PC-3 (cell line): ENCODE data around the gene MROH8. TPM values are rescaled to one million over a fixed set of nuclear protein-coding genes. Genes with fewer than 3 reads are reported as not detected.
"Not testable (repeated sequence)": the region's sequence is repeated elsewhere in the genome, so short reads cannot be mapped to it uniquely, and the experiment has no call there.

Experiments
- ATAC-seq: fragments of 200-7000 bp; cut with Tn5 transposase; 2 replicates; pipeline ENCODE4 v1.9.1; 2020; ENCODE audit warnings: mild to moderate bottlenecking, moderate library complexity
- BruUV-seq: library from RNA; stranded (reverse); fragments of 400-500 nt; replicated peaks from 2 replicates; lab custom pipeline; 2021; lab: Mats Ljungman, UMichigan
- CTCF ChIA-PET: fragments of 300-600 bp; sonication (Branson Sonifier 250); formaldehyde crosslinking; loops from one replicate; lab custom pipeline; 2022; ENCODE audit warnings: antibody characterized with exemption; lab: Charles Lee
- POLR2A ChIA-PET: fragments of 300-600 bp; sonication (Branson Sonifier 250); formaldehyde crosslinking; loops from one replicate; lab custom pipeline; 2022; ENCODE audit warnings: antibody characterized with exemption; ENCODE audit not compliant: unreplicated experiment; lab: Charles Lee
- DNase-seq: peaks from one replicate; pipeline ENCODE4 v3.0.0-alpha.2; 2015
- H2AFZ ChIP-seq: fragments of 300-600 bp; sonication (generic); 2 replicates; pipeline ENCODE4 v1.6.0; 2016; ENCODE audit warnings: antibody characterized with exemption, low read length
- H3F3A ChIP-seq: fragments of 300-600 bp; sonication (generic); one replicate; pipeline ENCODE4 v1.6.0; 2017; ENCODE audit warnings: antibody characterized with exemption, low read length, control low read depth, mild to moderate bottlenecking; ENCODE audit not compliant: unreplicated experiment
- H3K27ac ChIP-seq: fragments of 300-600 bp; sonication (generic); 2 replicates; pipeline ENCODE4 v1.5.1; 2016; ENCODE audit warnings: mild to moderate bottlenecking, low read length
- H3K27me3 ChIP-seq: fragments of 300-600 bp; sonication (generic); 2 replicates; pipeline ENCODE4 v1.6.1; 2016; ENCODE audit warnings: low read length, mixed read lengths
- H3K36me3 ChIP-seq: fragments of 300-600 bp; sonication (generic); 2 replicates; pipeline ENCODE4 v1.6.1; 2016; ENCODE audit warnings: low read depth, mixed run types, low read length, mixed read lengths
- H3K4me1 ChIP-seq: fragments of 300-600 bp; sonication (generic); 2 replicates; pipeline ENCODE4 v1.5.1; 2016; ENCODE audit warnings: low read length; ENCODE audit not compliant: insufficient read depth
- H3K4me2 ChIP-seq: fragments of 300-600 bp; sonication (generic); 2 replicates; pipeline ENCODE4 v1.6.0; 2016; ENCODE audit warnings: low read length
- H3K4me3 ChIP-seq: fragments of 300-600 bp; sonication (generic); 2 replicates; pipeline ENCODE4 v1.5.1; 2016; ENCODE audit warnings: mild to moderate bottlenecking, low read length, mixed read lengths
- H3K79me2 ChIP-seq: fragments of 300-600 bp; sonication (generic); 2 replicates; pipeline ENCODE4 v1.6.1; 2017; ENCODE audit warnings: low read length, mixed read lengths
- H3K9ac ChIP-seq: fragments of 300-600 bp; sonication (generic); 2 replicates; pipeline ENCODE4 v1.6.0; 2016; ENCODE audit warnings: mild to moderate bottlenecking, low read length
- H3K9me2 ChIP-seq: fragments of 300-600 bp; sonication (generic); replicated peaks from 2 replicates; pipeline ENCODE4 v1.6.1; 2016; ENCODE audit warnings: mixed run types, low read length, mixed read lengths
- H3K9me3 ChIP-seq: fragments of 300-600 bp; sonication (generic); 2 replicates; pipeline ENCODE4 v1.6.1; 2016; ENCODE audit warnings: low read length, mixed read lengths
- H4K20me1 ChIP-seq: fragments of 300-600 bp; sonication (generic); 2 replicates; pipeline ENCODE4 v1.6.1; 2016; ENCODE audit warnings: low read length, mixed read lengths
- EZH2 ChIP-seq: fragments of 300-600 bp; sonication (generic); IDR thresholded peaks from one replicate; pipeline ENCODE4 v1.6.1; 2017; ENCODE audit warnings: antibody characterized with exemption, mild to moderate bottlenecking, low read length; ENCODE audit not compliant: unreplicated experiment
- EZH2phosphoT487 ChIP-seq: fragments of 300-600 bp; sonication (generic); IDR thresholded peaks from 2 replicates; pipeline ENCODE4 v1.6.1; 2018; ENCODE audit warnings: mild to moderate bottlenecking, antibody characterized with exemption, low read length, borderline replicate concordance
- intact Hi-C: fragments of 100-400 bp; cut with micrococcal nuclease; formaldehyde crosslinking; loops from 2 replicates; pipeline ENCODE4 v1.9.0; 2023
- total RNA-seq: library from RNA; depleted of rRNA; stranded (reverse); fragments of >200 nt; gene quantifications from 2 replicates; pipeline ENCODE4 v1.2.3, GENCODE V29; 2014
- TF ChIP-seq, protein P1 (sequence below): fragments of 300-600 bp; sonication (generic); conservative IDR thresholded peaks from 2 replicates; pipeline ENCODE4 v1.5.1; 2017; ENCODE audit warnings: antibody characterized with exemption, low read depth, mild to moderate bottlenecking, low read length

MROH8 gene
- total RNA-seq, 1 experiment from 2014 or later: 0.98 TPM

GRCh38 chr20:37071481-37071911 lies 107.9 kb downstream of the MROH8 start:
- H2AFZ ChIP-seq: no peak overlapping the region
- H3K27ac ChIP-seq: no peak overlapping the region

DNA sequence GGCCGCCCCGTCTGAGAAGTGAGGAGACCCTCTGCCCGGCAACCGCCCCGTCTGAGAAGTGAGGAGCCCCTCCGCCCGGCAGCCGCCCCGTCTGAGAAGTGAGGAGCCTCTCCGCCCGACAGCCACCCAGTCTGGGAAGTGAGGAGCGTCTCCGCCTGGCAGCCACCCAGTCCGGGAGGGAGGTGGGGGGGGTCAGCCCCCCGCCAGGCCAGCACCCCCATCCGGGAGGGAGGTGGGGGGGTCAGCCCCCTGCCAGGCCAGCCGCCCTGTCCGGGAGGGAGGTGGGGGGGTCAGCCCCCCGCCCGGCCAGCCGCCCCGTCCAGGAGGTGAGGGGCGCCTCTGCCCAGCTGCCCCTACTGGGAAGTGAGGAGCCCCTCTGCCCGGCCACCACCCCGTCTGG lies 109.8 kb downstream of the MROH8 start:
- H3K4me2 ChIP-seq, CTCF ChIA-PET, H3K79me2 ChIP-seq, POLR2A ChIA-PET, H2AFZ ChIP-seq, H3K9me2 ChIP-seq, H3K9ac ChIP-seq, ATAC-seq, H3K27ac ChIP-seq, intact Hi-C loops, H3K27me3 ChIP-seq, H3K9me3 ChIP-seq, H3K4me3 ChIP-seq, DNase-seq, H4K20me1 ChIP-seq, H3K4me1 ChIP-seq, H3F3A ChIP-seq, BruUV-seq: not testable (repeated sequence)
- peaks cover 23% of the 10 kb centered on the region for H3K36me3 ChIP-seq

More at GRCh38 chr20:37071481-37071911, 107.9 kb downstream of the MROH8 start:
- no peaks in the 10 kb centered on the region for H3K9me3 ChIP-seq
- peaks cover 15% of the 10 kb centered on the region for H3K36me3 ChIP-seq
- no peaks in the 10 kb centered on the region for H3K27me3 ChIP-seq
- peak; percentile 37; the same call in 1 of the 2 replicates for ATAC-seq
- H3K9ac ChIP-seq: no peak overlapping the region
- TF ChIP-seq EZH2phosphoT487: no peak
- TF ChIP-seq, protein P1, sequence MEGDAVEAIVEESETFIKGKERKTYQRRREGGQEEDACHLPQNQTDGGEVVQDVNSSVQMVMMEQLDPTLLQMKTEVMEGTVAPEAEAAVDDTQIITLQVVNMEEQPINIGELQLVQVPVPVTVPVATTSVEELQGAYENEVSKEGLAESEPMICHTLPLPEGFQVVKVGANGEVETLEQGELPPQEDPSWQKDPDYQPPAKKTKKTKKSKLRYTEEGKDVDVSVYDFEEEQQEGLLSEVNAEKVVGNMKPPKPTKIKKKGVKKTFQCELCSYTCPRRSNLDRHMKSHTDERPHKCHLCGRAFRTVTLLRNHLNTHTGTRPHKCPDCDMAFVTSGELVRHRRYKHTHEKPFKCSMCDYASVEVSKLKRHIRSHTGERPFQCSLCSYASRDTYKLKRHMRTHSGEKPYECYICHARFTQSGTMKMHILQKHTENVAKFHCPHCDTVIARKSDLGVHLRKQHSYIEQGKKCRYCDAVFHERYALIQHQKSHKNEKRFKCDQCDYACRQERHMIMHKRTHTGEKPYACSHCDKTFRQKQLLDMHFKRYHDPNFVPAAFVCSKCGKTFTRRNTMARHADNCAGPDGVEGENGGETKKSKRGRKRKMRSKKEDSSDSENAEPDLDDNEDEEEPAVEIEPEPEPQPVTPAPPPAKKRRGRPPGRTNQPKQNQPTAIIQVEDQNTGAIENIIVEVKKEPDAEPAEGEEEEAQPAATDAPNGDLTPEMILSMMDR: no peak
- TF ChIP-seq EZH2: no peak
- BruUV-seq: no TSS peak
- ChIA-PET CTCF (no interaction called here), POLR2A (no interaction called here)
- DNase-seq: peak; percentile 21
- H3K4me3 ChIP-seq: no peak overlapping the region
- no peaks in the 10 kb centered on the region for H3F3A ChIP-seq
- no peak overlapping the region for H3K4me2 ChIP-seq
- intact Hi-C loops: no loop called here
- H3K9me2 ChIP-seq: no peaks in the 10 kb centered on the region
- H4K20me1 ChIP-seq: peaks cover 5% of the 10 kb centered on the region; the same call in 1 of the 2 replicates
- H3K4me1 ChIP-seq: no peaks in the 10 kb centered on the region
- peaks cover 9% of the 10 kb centered on the region; the same call in 1 of the 2 replicates for H3K79me2 ChIP-seq

DNA sequence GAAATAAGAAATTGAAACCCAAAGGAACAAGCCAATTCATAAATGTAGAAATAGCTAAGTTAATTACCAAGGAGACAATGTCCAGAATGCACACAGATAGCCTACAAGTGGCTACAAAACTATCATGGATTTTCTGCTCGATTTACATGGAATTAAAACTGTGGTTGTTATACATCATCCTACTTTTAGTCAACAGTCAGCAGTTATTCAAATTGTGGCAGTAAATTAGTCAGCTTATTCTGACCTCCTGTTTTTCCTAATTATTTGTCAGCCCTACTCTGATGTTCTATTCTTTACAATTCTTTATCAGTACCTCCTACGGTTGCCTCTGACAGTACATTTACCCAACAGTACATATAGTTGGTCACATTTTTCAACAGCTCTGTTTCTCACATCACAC lies 113.2 kb downstream of the MROH8 start:
- H3K36me3 ChIP-seq: peaks cover 30% of the 10 kb centered on the region
- no peak for ATAC-seq
- H3K27ac ChIP-seq: no peak overlapping the region
- ChIA-PET POLR2A (no interaction called here), CTCF (no interaction called here)
- H4K20me1 ChIP-seq: no peaks in the 10 kb centered on the region
- no peaks in the 10 kb centered on the region for H3F3A ChIP-seq
- no TSS peak for BruUV-seq
- H3K4me1 ChIP-seq: no peaks in the 10 kb centered on the region
- no peaks in the 10 kb centered on the region for H3K27me3 ChIP-seq
- H3K9ac ChIP-seq: no peak overlapping the region
- no peaks in the 10 kb centered on the region for H3K9me3 ChIP-seq
- intact Hi-C loops: no loop called here
- no peak overlapping the region for H3K4me3 ChIP-seq
- H3K9me2 ChIP-seq: no peaks in the 10 kb centered on the region
- H3K4me2 ChIP-seq: no peak overlapping the region
- no peak for DNase-seq
- H3K79me2 ChIP-seq: no peaks in the 10 kb centered on the region
- H2AFZ ChIP-seq: no peak overlapping the region
- no peak for TF ChIP-seq EZH2phosphoT487

- Histone ChIP-seq H3K4me3 (no peak overlapping the region), H3K79me2 (no peaks in the 10 kb centered on the region), H3K27ac (no peak overlapping the region), H4K20me1 (no peaks in the 10 kb centered on the region), H3K9me2 (no peaks in the 10 kb centered on the region), H3K36me3 (peaks cover 28% of the 10 kb centered on the region), H3K9ac (no peak overlapping the region), H3K27me3 (no peaks in the 10 kb centered on the region), H3K9me3 (no peaks in the 10 kb centered on the region), H2AFZ (no peak overlapping the region), H3K4me1 (no peaks in the 10 kb centered on the region), H3F3A (no peaks in the 10 kb centered on the region), H3K4me2 (no peak overlapping the region)
- ATAC-seq: no peak
- no peak for TF ChIP-seq EZH2
- TF ChIP-seq, protein P1: no peak
- no peak for TF ChIP-seq EZH2phosphoT487
- no TSS peak for BruUV-seq
- no peak for DNase-seq
- CTCF ChIA-PET: no interaction called here
- POLR2A ChIA-PET: no interaction called here
- intact Hi-C loops: no loop called here
Observed at GRCh38 chr20:37055276-37055675, 124.1 kb downstream of the MROH8 start.
